AG04449 (cell line): Measurements from ENCODE around the gene RPUSD3.
"Not testable (repeated sequence)": the region's sequence is repeated elsewhere in the genome, so short reads cannot be mapped to it uniquely, and the experiment has no call there.

Experiments used
- CTCF ChIA-PET: fragments of 350-600 bp; formaldehyde crosslinking; extraction: SDS; loops from one replicate; lab custom pipeline; 2021; ENCODE audit warnings: antibody characterized with exemption; lab: Yijun Ruan, JAX
- POLR2A ChIA-PET: fragments of 400-600, 350-600 bp; formaldehyde crosslinking; extraction: SDS; loops from one replicate; lab custom pipeline; 2020; ENCODE audit warnings: antibody characterized with exemption, inconsistent platforms; lab: Yijun Ruan, JAX
- DNase-seq: peaks from one replicate; pipeline ENCODE4 v3.0.0-alpha.2; 2010; ENCODE audit warnings: low read depth, low spot score
- H3K4me3 ChIP-seq: 2 replicates; pipeline ENCODE4 v1.5.1; 2011; ENCODE audit warnings: low read depth, mild to moderate bottlenecking, control low read depth, low read length
- TF ChIP-seq, protein P1 (sequence below): IDR thresholded peaks from one replicate; pipeline ENCODE4 v1.5.1; 2011; ENCODE audit warnings: mild to moderate bottlenecking, moderate library complexity, low read length, control low read depth, inconsistent platforms; ENCODE audit not compliant: insufficient read depth; ENCODE audit errors: missing control alignments

The RPUSD3 gene

DNA sequence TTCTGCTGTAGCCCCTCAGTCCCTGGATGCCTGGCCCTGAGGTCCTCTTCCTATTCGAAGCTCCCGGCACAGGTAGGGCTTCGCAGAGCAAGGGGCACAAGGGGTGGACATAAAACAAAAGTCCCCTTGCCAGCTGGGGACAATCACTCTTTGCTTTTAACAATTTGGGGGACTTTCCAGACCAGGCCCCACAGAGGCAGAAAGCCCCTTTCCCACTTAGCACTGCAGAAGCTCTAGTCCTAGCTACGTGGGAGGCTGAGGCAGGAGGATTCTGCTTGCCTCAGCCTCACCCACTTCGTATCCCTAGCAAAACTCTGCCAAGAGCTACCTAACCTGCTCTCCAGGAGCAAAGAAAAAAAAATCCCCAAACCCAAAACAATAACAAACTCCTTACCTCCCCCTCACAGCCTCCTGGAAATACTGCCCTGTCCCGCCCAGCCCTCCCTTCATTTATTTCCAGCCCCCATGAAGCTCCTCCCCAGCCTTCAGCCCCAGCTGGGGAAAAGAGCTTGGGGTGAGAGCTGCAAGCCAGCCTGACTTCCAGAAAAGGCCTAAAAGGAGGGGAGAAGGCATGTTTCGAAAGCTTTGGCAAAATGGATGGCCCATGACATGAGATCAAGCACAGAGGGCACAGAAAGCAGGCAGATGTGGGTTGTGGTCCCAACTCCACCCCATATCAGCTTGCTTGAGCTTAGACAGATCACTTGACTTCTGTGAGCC lies 36.2 kb upstream of the RPUSD3 start, which contains the start of gene CIDEC:
CIDEC (minus strand) TSS at position 424 of the 720 bp plus-strand sequence. CDS start 1,767 bp downstream, outside the sequence.
- ChIA-PET CTCF (no interaction called here), POLR2A (no interaction called here)
- TF ChIP-seq, protein P1, sequence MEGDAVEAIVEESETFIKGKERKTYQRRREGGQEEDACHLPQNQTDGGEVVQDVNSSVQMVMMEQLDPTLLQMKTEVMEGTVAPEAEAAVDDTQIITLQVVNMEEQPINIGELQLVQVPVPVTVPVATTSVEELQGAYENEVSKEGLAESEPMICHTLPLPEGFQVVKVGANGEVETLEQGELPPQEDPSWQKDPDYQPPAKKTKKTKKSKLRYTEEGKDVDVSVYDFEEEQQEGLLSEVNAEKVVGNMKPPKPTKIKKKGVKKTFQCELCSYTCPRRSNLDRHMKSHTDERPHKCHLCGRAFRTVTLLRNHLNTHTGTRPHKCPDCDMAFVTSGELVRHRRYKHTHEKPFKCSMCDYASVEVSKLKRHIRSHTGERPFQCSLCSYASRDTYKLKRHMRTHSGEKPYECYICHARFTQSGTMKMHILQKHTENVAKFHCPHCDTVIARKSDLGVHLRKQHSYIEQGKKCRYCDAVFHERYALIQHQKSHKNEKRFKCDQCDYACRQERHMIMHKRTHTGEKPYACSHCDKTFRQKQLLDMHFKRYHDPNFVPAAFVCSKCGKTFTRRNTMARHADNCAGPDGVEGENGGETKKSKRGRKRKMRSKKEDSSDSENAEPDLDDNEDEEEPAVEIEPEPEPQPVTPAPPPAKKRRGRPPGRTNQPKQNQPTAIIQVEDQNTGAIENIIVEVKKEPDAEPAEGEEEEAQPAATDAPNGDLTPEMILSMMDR: no peak
- no peak within 1 kb of the TSS for H3K4me3 ChIP-seq
- no peak for DNase-seq

DNA sequence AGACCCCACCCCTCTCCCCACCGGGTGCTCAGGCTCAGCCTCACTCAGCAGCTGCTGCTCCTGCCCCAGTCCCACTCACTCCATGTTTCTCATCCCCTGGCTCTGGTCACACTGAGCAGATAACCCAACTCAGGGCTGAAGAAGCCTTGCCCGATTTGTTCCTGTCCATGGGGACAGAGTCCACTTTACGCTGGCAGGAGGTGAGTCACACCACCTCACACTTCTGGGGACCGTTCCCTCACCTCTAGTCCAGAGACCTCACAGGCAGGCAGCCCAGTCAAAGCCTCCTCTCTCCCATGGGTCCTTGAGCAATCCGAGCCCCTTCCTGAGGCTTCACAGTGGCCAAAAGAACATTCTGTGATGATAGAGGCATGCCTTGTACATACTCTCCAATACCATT lies 34.9 kb upstream of the RPUSD3 start:
- TF ChIP-seq, protein P1: no peak
- CTCF ChIA-PET: interaction anchor here (0.7 kb wide), 1 partner anchor 15 kb away, joined by 3 read pairs; no protein-coding TSS in a partner anchor
- POLR2A ChIA-PET: no interaction called here
- H3K4me3 ChIP-seq: no peak overlapping the region
- DNase-seq: no peak

DNA sequence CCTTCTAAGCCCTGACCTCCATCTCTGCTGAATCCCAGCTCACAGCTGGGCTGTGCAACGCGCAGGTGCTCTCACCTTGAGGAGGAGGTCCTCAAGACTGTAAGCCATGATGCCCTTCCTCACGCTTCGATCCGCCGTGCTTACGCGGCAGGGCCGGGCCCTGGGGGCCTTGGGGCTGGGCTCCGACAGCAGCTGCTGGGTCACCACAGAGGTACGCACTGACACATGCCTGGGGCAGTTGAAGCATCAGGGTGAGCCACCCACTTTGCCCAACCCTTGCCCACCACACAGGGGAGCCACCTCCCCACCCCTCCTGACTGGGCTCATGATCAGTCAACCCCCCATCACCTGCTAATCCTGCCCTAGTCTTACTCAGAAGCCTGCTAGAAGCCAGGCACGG lies 33.2 kb upstream of the RPUSD3 start:
- no peak for DNase-seq
- H3K4me3 ChIP-seq: no peak overlapping the region
- ChIA-PET CTCF (no interaction called here), POLR2A (no interaction called here)
- TF ChIP-seq, protein P1: no peak

DNA sequence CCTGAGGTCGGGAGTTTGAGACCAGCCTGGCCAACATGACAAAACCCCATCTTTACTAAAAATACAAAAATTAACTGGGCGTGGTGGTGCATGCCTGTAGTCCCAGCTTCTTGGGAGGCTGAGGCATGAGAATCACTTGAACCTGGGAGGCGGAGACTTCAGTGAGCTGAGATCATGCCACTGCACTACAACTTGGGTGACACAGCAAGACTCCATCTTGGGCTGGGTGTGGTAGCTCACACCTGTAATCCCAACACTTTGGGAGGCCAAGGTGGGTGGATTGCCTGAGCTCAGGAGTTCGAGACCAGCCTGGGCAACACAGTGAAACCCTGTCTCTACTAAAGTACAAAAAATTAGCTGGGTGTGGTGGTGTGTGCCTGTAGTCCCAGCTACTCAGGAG lies 32.4 kb upstream of the RPUSD3 start:
- POLR2A ChIA-PET, H3K4me3 ChIP-seq, DNase-seq: not testable (repeated sequence)
- CTCF ChIA-PET: interaction anchor here (2.8 kb wide), 1 partner anchor 8 kb away, joined by 14 read pairs; no protein-coding TSS in a partner anchor

DNA sequence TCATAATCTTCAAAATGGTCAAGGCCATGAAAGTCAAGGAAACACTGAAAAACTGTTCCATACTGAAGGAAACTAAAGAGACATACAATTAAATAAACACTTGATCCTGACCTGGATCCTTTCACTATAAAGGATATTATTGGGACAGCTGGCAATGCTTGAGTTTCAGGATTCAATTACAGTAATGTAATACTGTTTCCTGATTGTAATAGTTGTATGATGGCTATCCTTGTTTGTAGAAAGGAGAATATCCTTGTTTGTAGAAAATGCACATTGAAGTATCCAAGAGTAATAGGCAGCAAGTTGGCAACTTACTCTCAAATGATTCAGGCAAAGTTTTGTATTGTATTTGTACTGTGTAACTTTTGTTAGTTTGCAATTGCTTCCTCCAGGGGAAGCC lies 31.6 kb upstream of the RPUSD3 start:
- POLR2A ChIA-PET: no interaction called here
- CTCF ChIA-PET: interaction anchor here (2.8 kb wide), 1 partner anchor 9 kb away, joined by 14 read pairs; no protein-coding TSS in a partner anchor
- DNase-seq: no peak
- TF ChIP-seq, protein P1: no peak
- no peak overlapping the region for H3K4me3 ChIP-seq

DNA sequence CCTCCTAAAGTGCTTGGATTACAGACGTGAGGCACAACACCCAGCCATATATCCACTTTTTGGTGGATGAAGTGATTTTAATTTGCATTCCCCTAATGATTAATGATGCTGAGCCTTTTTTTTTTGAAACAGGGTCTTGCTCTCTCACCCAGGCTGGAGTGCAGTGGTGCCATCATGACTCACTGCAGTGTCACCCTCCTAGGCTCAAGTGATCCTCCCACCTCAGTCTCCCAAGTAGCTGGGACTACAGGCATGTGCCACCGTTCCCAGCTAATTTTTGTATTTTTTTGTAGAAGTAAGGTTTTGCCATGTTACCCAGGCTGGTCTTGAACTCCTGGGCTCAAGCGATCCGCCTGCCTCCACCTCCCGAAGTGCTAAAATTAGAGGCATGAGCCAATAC lies 28.3 kb upstream of the RPUSD3 start:
- H3K4me3 ChIP-seq, POLR2A ChIA-PET, DNase-seq, CTCF ChIA-PET: not testable (repeated sequence)

DNA sequence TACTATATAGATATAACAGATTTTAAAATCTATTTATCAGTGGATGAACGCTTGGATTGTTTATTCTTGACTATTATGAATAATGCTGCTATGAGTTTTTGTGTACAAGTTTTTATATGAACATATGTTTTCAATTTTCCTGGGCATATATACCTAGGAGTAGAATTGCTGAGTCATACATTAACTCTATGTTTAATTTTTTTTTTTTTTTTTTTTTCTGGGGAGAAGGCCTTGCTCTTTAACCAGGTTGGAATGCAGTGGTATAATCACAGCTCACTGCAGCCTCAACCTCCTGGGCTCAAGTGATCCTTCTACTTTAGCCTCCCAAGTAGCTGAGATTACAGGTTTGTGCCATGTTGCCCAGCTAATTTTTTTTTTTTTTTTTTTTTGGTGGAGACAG lies 27.2 kb upstream of the RPUSD3 start:
- ChIA-PET CTCF (no interaction called here), POLR2A (interaction anchor here (0.7 kb wide), 1 partner anchor 473 kb away, joined by 3 read pairs; the partner anchor contains the start of gene SETD5)
- DNase-seq: peak; percentile 29
- TF ChIP-seq, protein P1: no peak
- no peak overlapping the region for H3K4me3 ChIP-seq
